ENCODE data around the gene RNF186. TPM values are rescaled to one million over a fixed set of nuclear protein-coding genes. Genes with fewer than 3 reads are reported as not detected.

Gene RNF186
- total and polyA plus RNA-seq, 2 donors (not counting 1 experiment from before 2014, with no cell fraction given): not detected

- CTCF ChIA-PET: no interaction called here
- no peaks in the 10 kb centered on the region for H3K79me2 ChIP-seq (ENCODE audit: control insufficient read depth, insufficient read depth, low read length)
- WGBS (ENCODE audit: insufficient coverage): 97% methylated on average over 4 of the region's 5 CpGs
- Mint-ChIP-seq H3K4me1 (no peaks in the 10 kb centered on the region), H3K4me3 (no peak overlapping the region), H3K27me3 (no peaks in the 10 kb centered on the region), H3K9me3 (ENCODE audit: insufficient read depth) (peaks cover 2% of the 10 kb centered on the region), H3K27ac (no peak overlapping the region)
- peaks cover 0 to 7% (median 0%) of the 10 kb centered on the region in 3 donors for H3K9me3 ChIP-seq (ENCODE audit: control extremely low read depth in 1 of 3, control insufficient read depth in 2 of 3, insufficient read depth in 1 of 3, low read length in 2 of 3)
- H3K4me2 ChIP-seq (replicated peaks; ENCODE audit: low read depth, low read length, poor library complexity, severe bottlenecking): no peak overlapping the region
- ATAC-seq (ENCODE audit: low read depth): no peak
- intact Hi-C loops (cut with micrococcal nuclease): no loop called here
- TF ChIP-seq EZH2 (IDR thresholded peaks at IDR 0.05; ENCODE audit: borderline replicate concordance, insufficient read depth, low read depth, low read length, poor library complexity, severe bottlenecking): no peak
- TF ChIP-seq CTCF (IDR thresholded peaks at IDR 0.05): no peak
- no peak overlapping the region for H2AFZ ChIP-seq (ENCODE audit: insufficient read depth, low read depth, low read length, poor library complexity, severe bottlenecking)
- POLR2A ChIA-PET: no interaction called here
- no peaks in the 10 kb centered on the region for H3K27me3 ChIP-seq (replicated peaks in 1 of 4; ENCODE audit: control extremely low read depth in 1 of 4, control insufficient read depth in 3 of 4, insufficient read depth in 4 of 4, low read length in 3 of 4)
- H3K36me3 ChIP-seq (replicated peaks in 1 of 2; ENCODE audit: control extremely low read depth in 1 of 2, control insufficient read depth in 1 of 2, extremely low read depth in 1 of 2, insufficient read depth in 2 of 2, low read length in 1 of 2): peaks cover 2 to 47% of the 10 kb centered on the region in 2 experiments
- H3K9ac ChIP-seq (ENCODE audit: low read length): no peak overlapping the region
- H4K20me1 ChIP-seq (ENCODE audit: control insufficient read depth, insufficient read depth, low read length, poor library complexity, severe bottlenecking): no peaks in the 10 kb centered on the region
- no peak overlapping the region for H3K4me3 ChIP-seq (ENCODE audit: control extremely low read depth in 1 of 5, extremely low read depth in 1 of 5, insufficient read depth in 1 of 5, low read depth in 2 of 5, low read length in 4 of 5)
- DNase-seq: no peak
- H3K27ac ChIP-seq (ENCODE audit: low read length in 2 of 2): no peak overlapping the region
- H3K4me1 ChIP-seq (ENCODE audit: control insufficient read depth in 2 of 2, insufficient read depth in 2 of 2, low read length in 2 of 2): no peaks in the 10 kb centered on the region
These were observed 38.8 kb downstream of the RNF186 start for GRCh38 chr1:19776287-19776686.

- Histone ChIP-seq H4K20me1 (ENCODE audit: control insufficient read depth, insufficient read depth, low read length, poor library complexity, severe bottlenecking) (no peaks in the 10 kb centered on the region), H3K27ac (ENCODE audit: low read length in 2 of 2) (no peak overlapping the region), H2AFZ (ENCODE audit: insufficient read depth, low read depth, low read length, poor library complexity, severe bottlenecking) (no peak overlapping the region), H3K4me2 (replicated peaks; ENCODE audit: low read depth, low read length, poor library complexity, severe bottlenecking) (no peak overlapping the region), H3K9me3 (ENCODE audit: control extremely low read depth in 1 of 3, control insufficient read depth in 2 of 3, insufficient read depth in 1 of 3, low read length in 2 of 3) (peaks cover 0 to 7% (median 0%) of the 10 kb centered on the region in 3 donors), H3K79me2 (ENCODE audit: control insufficient read depth, insufficient read depth, low read length) (no peaks in the 10 kb centered on the region), H3K36me3 (replicated peaks in 1 of 2; ENCODE audit: control extremely low read depth in 1 of 2, control insufficient read depth in 1 of 2, extremely low read depth in 1 of 2, insufficient read depth in 2 of 2, low read length in 1 of 2) (peaks cover 2 to 47% of the 10 kb centered on the region in 2 experiments), H3K9ac (ENCODE audit: low read length) (no peak overlapping the region), H3K4me1 (ENCODE audit: control insufficient read depth in 2 of 2, insufficient read depth in 2 of 2, low read length in 2 of 2) (no peaks in the 10 kb centered on the region), H3K27me3 (replicated peaks in 1 of 4; ENCODE audit: control extremely low read depth in 1 of 4, control insufficient read depth in 3 of 4, insufficient read depth in 4 of 4, low read length in 3 of 4) (no peaks in the 10 kb centered on the region), H3K4me3 (ENCODE audit: control extremely low read depth in 1 of 5, extremely low read depth in 1 of 5, insufficient read depth in 1 of 5, low read depth in 2 of 5, low read length in 4 of 5) (no peak overlapping the region)
- no peak overlapping the region for H3K27ac Mint-ChIP-seq
- no peak overlapping the region for H3K4me3 Mint-ChIP-seq
- H3K27me3 Mint-ChIP-seq: no peaks in the 10 kb centered on the region
- no peak for DNase-seq
- ChIA-PET CTCF (no interaction called here), POLR2A (no interaction called here)
- H3K4me1 Mint-ChIP-seq: no peaks in the 10 kb centered on the region
- TF ChIP-seq EZH2 (IDR thresholded peaks at IDR 0.05; ENCODE audit: borderline replicate concordance, insufficient read depth, low read depth, low read length, poor library complexity, severe bottlenecking) (no peak), CTCF (IDR thresholded peaks at IDR 0.05) (no peak)
- no peak for ATAC-seq (ENCODE audit: low read depth)
- intact Hi-C loops (cut with micrococcal nuclease): no loop called here
- 89% methylated on average over 3 of the region's 9 CpGs for WGBS (ENCODE audit: insufficient coverage)
- peaks cover 2% of the 10 kb centered on the region for H3K9me3 Mint-ChIP-seq (ENCODE audit: insufficient read depth)
These were observed 39.3 kb downstream of the RNF186 start for GRCh38 chr1:19775831-19776230.
